Measurements from ENCODE around the gene XRCC5. TPM values are rescaled to one million over a fixed set of nuclear protein-coding genes. Genes with fewer than 3 reads are reported as not detected.

The XRCC5 gene
- total and polyA plus RNA-seq, 10 of the 15 experiments (the other 5 are each of a cell fraction or from before 2014, with no cell fraction given) = 259 to 815 (median 530) TPM

DNA sequence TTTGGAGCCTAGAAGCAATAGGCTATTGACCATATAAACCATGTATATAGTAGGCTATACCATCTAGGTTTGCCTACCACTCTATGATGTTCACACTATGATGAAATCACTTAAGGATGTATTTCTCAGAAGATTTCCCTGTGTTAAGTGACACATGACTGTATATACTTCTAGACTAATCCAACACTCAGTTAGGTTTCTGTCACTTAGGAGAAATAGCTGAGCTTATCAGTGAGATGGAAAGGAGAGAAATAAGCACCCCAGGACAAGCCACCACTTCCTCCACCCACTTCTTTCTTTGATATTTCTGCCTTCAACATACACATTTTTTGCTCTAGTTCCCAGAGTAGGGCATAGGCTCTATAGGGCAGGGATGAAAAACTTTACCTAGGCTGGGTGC, 35.4 kb upstream of the XRCC5 start (continued):
- TF ChIP-seq, protein P1, sequence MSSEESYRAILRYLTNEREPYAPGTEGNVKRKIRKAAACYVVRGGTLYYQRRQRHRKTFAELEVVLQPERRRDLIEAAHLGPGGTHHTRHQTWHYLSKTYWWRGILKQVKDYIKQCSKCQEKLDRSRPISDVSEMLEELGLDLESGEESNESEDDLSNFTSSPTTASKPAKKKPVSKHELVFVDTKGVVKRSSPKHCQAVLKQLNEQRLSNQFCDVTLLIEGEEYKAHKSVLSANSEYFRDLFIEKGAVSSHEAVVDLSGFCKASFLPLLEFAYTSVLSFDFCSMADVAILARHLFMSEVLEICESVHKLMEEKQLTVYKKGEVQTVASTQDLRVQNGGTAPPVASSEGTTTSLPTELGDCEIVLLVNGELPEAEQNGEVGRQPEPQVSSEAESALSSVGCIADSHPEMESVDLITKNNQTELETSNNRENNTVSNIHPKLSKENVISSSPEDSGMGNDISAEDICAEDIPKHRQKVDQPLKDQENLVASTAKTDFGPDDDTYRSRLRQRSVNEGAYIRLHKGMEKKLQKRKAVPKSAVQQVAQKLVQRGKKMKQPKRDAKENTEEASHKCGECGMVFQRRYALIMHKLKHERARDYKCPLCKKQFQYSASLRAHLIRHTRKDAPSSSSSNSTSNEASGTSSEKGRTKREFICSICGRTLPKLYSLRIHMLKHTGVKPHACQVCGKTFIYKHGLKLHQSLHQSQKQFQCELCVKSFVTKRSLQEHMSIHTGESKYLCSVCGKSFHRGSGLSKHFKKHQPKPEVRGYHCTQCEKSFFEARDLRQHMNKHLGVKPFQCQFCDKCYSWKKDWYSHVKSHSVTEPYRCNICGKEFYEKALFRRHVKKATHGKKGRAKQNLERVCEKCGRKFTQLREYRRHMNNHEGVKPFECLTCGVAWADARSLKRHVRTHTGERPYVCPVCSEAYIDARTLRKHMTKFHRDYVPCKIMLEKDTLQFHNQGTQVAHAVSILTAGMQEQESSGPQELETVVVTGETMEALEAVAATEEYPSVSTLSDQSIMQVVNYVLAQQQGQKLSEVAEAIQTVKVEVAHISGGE (CRISPR knock-in tag; IDR thresholded peaks at IDR 0.05) = no peak

DNA sequence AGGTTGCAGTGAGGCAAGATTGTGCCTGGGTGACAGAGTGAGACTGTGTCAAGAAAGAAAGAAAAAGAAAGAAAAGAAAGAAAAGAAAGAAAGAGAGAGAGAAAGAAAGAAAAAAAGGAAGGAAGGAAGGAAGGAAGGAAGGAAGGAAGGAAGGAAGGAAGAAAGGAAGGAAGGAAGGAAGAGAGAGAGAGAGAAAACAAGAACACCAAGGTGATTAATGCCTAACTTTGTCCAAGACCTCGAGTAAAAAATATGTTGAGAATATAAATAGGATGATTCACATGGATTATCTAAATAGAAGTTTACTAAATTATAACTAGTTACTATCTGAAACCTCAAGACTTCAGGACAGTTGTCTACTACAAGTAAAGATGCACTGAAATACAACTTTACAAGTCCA, 34.8 kb upstream of the XRCC5 start:
- Histone ChIP-seq H3K4me1 (ENCODE audit: control insufficient read depth, insufficient read depth, low read length) (no peaks in the 10 kb centered on the region), H3K4me2 (ENCODE audit: control insufficient read depth, insufficient read depth) (no peak overlapping the region), H3K27ac (ENCODE audit: control insufficient read depth, insufficient read depth) (no peak overlapping the region), H3K27me3 (replicated peaks in 1 of 2; ENCODE audit: control insufficient read depth in 2 of 2, insufficient read depth in 2 of 2, low read length in 1 of 2) (no peaks in the 10 kb centered on the region), H3K4me3 (no peak overlapping the region), H2AFZ (ENCODE audit: control insufficient read depth, low read depth, low read length) (no peak overlapping the region), H4K20me1 (ENCODE audit: control insufficient read depth, insufficient read depth) (no peaks in the 10 kb centered on the region), H3K9ac (ENCODE audit: control insufficient read depth, insufficient read depth, low read length) (no peak overlapping the region), H3K79me2 (ENCODE audit: control insufficient read depth, insufficient read depth, low read length) (peaks cover 1% of the 10 kb centered on the region; the same call in 1 of the 2 replicates), H3K36me3 (ENCODE audit: control insufficient read depth in 2 of 2, insufficient read depth in 2 of 2, low read length in 1 of 2) (no peaks in the 10 kb centered on the region; a peak in 1 of 4 replicates), H3K9me3 (replicated peaks; ENCODE audit: control insufficient read depth, insufficient read depth, low read length) (no peaks in the 10 kb centered on the region)
- FAIRE-seq = no peak
- ChIA-PET SMC1A (ENCODE audit: uncharacterized antibody, unreplicated experiment) (interaction anchor here (1.4 to 2.2 kb wide), 4 partner anchors 16 to 124 kb away, joined by 3 to 9 read pairs (median 4); no protein-coding TSS in a partner anchor), POLR2A (interaction anchor here (1.4 kb wide), 1 partner anchor 16 kb away, joined by 3 read pairs; no protein-coding TSS in a partner anchor), CTCF (interaction anchor here (2.2 kb wide), 1 partner anchor 41 kb away, joined by 7 read pairs; no protein-coding TSS in a partner anchor), RAD21 (ENCODE audit: unreplicated experiment) (no interaction called here)
- intact Hi-C loops (cut with micrococcal nuclease; ENCODE audit: unreplicated experiment) = no loop called here
- in situ Hi-C loops (cut with MboI) = no loop called here
- TF ChIP-seq BACH1 (IDR thresholded peaks at IDR 0.05; ENCODE audit: borderline replicate concordance) (no peak), ETV6 (conservative IDR thresholded peaks at IDR 0.05 in 1 of 2, IDR thresholded peaks at IDR 0.05 in 1 of 2; ENCODE audit: borderline replicate concordance in 1 of 2, low read depth in 1 of 2) (peak in 1 of 2 experiments; percentile 67; a peak in 2 of 4 replicates)
- WGBS (ENCODE audit: insufficient coverage, insufficient replicate concordance, low lambda C conversion rate, missing lambda C conversion rate) = 0% methylated on average over 1 of the region's 1 CpG
- ATAC-seq = no peak
- no peak for DNase-seq (ENCODE audit: low read depth, low spot score)
- BruUV-seq (replicated peaks) = no TSS peak

Measured in GM12878 (cell line).